BE2C (cell line): ENCODE results near the gene ITGB7.
"Not testable (repeated sequence)": the region's sequence is repeated elsewhere in the genome, so short reads cannot be mapped to it uniquely, and the experiment has no call there.

Source experiments
- DNase-seq: peaks from one replicate; pipeline ENCODE4 v3.0.0-alpha.2; 2020
- H3K27me3 ChIP-seq: fragments of 250-450 bp; sonication (Bioruptor Pico); 2 replicates; pipeline ENCODE4 v1.5.1; 2020; ENCODE audit warnings: mild to moderate bottlenecking
- H3K36me3 ChIP-seq: fragments of 250-450 bp; sonication (Bioruptor Pico); 2 replicates; pipeline ENCODE4 v1.5.1; 2020; ENCODE audit warnings: mild to moderate bottlenecking
- H3K4me1 ChIP-seq: fragments of 250-450 bp; sonication (Bioruptor Pico); 2 replicates; pipeline ENCODE4 v1.5.1; 2020
- H3K4me3 ChIP-seq: 2 replicates; pipeline ENCODE4 v1.5.1; 2011; ENCODE audit warnings: low read depth, low read length
- H3K9me3 ChIP-seq: fragments of 250-450 bp; sonication (Bioruptor Pico); 2 replicates; pipeline ENCODE4 v1.5.1; 2020
- CTCF ChIP-seq: IDR thresholded peaks from 2 replicates; pipeline ENCODE4 v1.5.1; 2012; ENCODE audit warnings: mild to moderate bottlenecking, low read depth, low read length

Gene ITGB7

GRCh38 chr12:53205747-53206419 lies 1.2 kb downstream of the ITGB7 start:
- no peaks in the 10 kb centered on the region for H3K27me3 ChIP-seq
- no peak for TF ChIP-seq CTCF
- no peaks in the 10 kb centered on the region for H3K9me3 ChIP-seq
- DNase-seq = no peak
- H3K36me3 ChIP-seq = no peaks in the 10 kb centered on the region
- H3K4me3 ChIP-seq = no peak overlapping the region
- H3K4me1 ChIP-seq = no peaks in the 10 kb centered on the region

- Histone ChIP-seq H3K27me3 (no peaks in the 10 kb centered on the region), H3K9me3 (no peaks in the 10 kb centered on the region), H3K36me3 (no peaks in the 10 kb centered on the region), H3K4me3 (no peak overlapping the region), H3K4me1 (no peaks in the 10 kb centered on the region)
- no peak for DNase-seq
- TF ChIP-seq CTCF = no peak
These were observed 2.7 kb downstream of the ITGB7 start for GRCh38 chr12:53204351-53204750.

GRCh38 chr12:53202316-53202715 lies 4.7 kb downstream of the ITGB7 start:
- H3K4me3 ChIP-seq, DNase-seq, H3K4me1 ChIP-seq, H3K27me3 ChIP-seq, H3K9me3 ChIP-seq, H3K36me3 ChIP-seq: not testable (repeated sequence)

- Histone ChIP-seq H3K9me3 (no peaks in the 10 kb centered on the region), H3K4me1 (no peaks in the 10 kb centered on the region; the same call in 1 of the 2 replicates), H3K36me3 (no peaks in the 10 kb centered on the region), H3K27me3 (no peaks in the 10 kb centered on the region), H3K4me3 (no peak overlapping the region)
- TF ChIP-seq CTCF = no peak
- no peak for DNase-seq
These were observed 5.4 kb downstream of the ITGB7 start for GRCh38 chr12:53201639-53202038.

- no peak for DNase-seq
- no peaks in the 10 kb centered on the region for H3K9me3 ChIP-seq
- TF ChIP-seq CTCF = no peak
- no peaks in the 10 kb centered on the region for H3K27me3 ChIP-seq
- H3K4me1 ChIP-seq = no peaks in the 10 kb centered on the region; the same call in 1 of the 2 replicates
- no peaks in the 10 kb centered on the region for H3K36me3 ChIP-seq
- H3K4me3 ChIP-seq = no peak overlapping the region
These were observed 5.9 kb downstream of the ITGB7 start for GRCh38 chr12:53201177-53201541.

GRCh38 chr12:53200458-53201176 lies 6.4 kb downstream of the ITGB7 start:
- no peak overlapping the region for H3K4me3 ChIP-seq

More at GRCh38 chr12:53200458-53201176, 6.4 kb downstream of the ITGB7 start:
- Histone ChIP-seq H3K4me1 (no peaks in the 10 kb centered on the region; the same call in 1 of the 2 replicates), H3K27me3 (no peaks in the 10 kb centered on the region), H3K36me3 (no peaks in the 10 kb centered on the region), H3K9me3 (no peaks in the 10 kb centered on the region)
- no peak for TF ChIP-seq CTCF
- DNase-seq = no peak
